GM15510 (cell line): ENCODE results near the gene CTNND2.

Source experiments
- POLR2A ChIP-seq: IDR thresholded peaks from 3 replicates; pipeline ENCODE4 v1.6.1; 2011; ENCODE audit warnings: borderline replicate concordance; ENCODE audit not compliant: insufficient read length; ENCODE audit errors: extremely low read depth

Gene CTNND2

DNA sequence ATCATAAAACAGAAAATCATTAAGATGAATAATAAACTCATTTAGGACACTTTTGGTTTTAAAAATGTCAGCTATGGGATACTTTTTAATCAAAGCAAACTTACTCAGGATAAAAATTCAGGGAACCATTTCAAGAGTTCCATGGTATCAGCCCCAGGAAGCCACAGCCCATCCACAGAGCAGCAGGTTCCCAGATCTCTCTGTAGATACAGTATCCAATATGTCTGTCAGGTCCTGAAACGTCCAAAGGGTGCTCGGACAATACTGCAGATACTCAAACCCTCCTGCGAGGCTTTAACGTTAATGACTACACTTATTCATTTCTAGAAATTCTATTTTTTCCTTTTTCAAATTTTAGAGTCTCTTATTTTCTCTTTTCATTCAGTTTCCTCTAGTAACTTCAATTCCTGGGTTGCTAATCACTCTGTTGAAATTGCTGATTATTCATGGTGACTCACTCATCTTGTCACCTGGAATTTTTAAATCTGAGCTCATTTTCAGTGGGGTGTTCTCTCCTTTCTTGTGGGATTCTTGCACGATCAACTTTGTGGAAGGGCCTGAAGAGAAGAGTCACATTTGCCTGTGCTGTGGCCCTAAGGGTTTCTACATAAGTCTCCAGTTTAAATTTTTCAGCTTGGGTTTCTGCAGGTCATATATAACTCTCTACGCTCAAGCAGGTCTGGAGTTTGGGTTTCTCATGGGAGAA lies 435.8 kb downstream of the CTNND2 start:
- TF ChIP-seq POLR2A, result no peak

DNA sequence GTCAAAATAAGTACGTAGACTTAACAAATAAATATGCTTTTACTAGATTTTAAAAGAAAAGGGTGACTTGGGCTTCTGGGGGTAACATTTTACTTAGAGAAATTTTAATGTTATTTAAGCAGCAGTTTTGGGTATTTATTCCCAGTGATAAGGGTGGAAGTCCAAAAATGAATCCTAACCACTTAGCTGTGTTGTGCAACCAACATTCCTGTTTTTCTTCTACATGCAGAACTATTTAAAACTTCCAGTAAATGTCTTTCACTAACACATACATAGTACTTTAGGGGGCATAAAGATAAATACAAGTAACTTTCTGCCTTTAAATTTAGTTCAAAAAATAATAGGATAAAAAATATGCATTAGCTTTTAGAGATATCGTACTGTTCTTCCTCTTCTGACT lies 436.7 kb downstream of the CTNND2 start:
- no peak for TF ChIP-seq POLR2A

DNA sequence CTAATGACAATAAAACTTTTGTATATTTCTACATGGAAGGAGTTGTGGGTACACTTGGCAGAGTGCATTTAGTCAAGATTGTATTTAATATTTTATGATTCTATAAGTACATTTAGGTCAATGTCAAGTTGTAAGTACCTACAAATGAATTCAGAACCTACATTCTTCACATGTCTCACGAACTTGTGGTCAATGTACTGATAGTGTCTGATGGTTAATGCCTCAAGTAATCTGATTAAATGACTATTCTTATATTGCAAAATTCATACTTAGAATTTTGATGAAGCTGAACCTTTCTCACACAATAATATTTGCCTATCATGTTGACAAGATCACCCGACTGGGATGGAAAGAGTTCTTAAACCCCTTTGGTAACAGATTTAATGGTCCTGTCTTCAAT lies 444.5 kb downstream of the CTNND2 start:
- no peak for TF ChIP-seq POLR2A

DNA sequence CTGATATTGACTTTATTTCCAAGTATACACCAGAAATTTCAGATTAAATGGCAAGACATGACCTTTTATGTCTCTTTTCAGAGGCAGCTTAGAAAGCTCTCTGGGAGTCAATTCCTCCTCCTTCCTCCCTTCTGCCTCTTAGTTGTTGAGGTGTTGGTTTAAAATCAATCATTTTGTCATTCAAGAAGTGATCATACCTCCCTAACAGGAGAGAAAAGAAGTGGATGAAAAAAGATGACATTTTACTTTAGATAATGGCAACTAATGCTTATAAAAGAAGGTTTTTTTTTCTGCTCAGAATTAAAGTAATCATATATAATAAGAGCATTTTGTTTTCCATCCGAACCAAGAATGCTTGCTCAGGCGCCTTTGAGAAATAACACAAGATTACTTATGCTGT lies 448.7 kb downstream of the CTNND2 start:
- no peak for TF ChIP-seq POLR2A

DNA sequence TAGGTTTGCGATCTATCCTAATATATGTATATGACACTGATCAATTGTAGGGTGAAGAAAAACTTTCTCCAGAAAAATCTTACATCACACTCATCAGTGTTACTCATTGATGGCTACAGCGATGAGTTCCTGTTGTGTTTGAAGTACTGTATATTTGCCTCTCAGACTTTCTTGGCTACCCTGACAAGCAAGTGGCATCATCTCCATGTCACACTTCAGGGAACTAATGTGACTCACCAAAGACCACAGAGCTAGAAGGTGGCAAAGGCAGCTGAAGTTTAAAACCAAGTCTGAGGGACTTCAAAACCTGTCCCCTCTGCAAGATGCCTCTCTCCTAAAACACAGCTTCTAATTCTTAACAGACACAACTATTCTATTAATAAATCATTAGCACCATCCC lies 451.4 kb downstream of the CTNND2 start:
- no peak for TF ChIP-seq POLR2A

DNA sequence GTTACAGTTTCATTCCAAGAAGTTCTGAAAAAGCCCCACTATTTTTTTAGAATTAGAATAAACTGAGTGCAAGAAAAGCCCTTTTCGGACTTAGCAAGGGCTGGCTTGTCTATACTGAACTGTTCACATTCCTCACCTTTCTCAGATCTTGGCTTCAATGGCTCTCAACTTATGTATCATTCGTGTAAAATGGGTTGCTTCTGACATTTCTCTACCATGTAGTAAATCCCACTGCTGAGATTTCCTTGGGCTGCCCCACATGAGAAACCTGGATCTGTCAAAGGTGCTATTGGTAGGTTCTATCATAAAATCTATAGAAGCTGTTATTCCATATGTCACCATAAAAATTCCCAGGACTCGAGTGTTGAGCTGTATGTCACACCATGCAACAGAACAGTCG lies 454.3 kb downstream of the CTNND2 start:
- no peak for TF ChIP-seq POLR2A

DNA sequence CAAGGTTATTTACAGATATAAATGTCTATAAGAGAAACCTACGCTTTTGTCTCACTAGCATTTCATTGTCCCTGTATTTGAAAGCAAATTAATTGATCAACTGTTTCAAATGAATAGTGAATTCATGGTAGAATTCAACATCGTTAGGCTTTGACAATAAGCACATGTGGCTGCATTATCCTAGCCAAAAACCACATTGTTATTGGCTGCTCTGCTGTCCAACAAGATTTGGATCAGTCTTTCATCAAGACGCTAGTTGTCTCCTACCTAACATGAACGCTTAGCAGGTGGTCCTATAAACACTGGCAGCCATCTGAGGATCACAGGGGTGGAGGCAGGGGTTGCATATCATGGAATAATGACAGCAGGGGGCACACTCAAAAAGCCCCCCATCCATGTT lies 455.0 kb downstream of the CTNND2 start:
- TF ChIP-seq POLR2A, result no peak

DNA sequence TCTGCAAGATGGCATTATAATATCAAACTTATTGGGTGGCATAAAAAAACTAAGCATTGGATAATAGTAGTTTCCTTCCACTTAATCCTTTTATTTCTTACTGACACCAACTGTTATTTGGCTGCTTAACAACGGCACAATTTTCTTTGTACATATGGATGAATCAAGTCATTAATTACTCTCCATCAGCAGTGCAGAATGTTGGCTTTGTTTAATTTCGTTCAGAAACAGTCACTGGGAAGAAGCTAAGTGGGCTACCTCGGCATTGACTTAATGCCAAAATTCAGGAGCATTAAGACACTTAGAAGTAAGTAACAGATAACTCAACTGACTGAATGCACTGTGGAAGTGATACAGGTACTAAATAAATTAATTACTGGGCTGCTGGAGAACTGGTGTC lies 460.4 kb downstream of the CTNND2 start:
- TF ChIP-seq POLR2A, result no peak

DNA sequence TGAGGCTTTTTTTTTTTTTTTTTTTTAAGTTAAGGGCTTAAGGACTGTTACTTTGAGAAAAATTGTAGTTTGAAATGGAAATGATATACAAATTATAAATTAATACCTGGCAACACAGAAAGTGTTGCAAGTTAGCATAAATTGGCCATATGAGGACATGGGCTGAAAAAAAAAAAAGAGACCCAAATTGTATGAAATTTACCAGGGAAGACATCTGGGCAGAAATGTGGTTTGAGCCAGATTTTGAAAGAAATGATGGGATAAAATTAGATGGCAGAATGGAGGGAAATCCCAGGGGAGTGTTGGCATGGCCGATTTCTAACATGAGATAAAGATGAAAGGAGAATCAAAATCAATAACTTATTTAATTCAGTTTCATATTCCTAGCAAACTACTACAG lies 472.1 kb downstream of the CTNND2 start:
- no peak for TF ChIP-seq POLR2A

DNA sequence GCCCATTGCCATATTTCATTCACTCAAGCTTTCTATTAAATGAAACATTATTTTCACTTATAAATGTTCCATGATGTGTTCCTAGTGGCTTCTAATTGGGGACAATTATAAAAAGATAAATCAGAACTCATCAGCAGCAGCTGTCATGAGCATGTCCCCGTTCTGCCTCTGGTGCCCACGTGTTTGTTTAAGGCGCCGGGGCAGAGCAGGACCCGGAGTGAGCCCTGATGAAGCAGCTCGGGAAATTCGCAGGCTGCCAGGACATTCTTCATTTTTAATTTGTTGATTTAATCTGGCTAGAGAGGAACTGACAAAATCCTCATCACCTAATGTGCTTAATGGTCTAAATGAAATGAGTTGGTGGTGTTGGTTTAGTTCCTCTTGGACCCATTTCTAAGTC lies 475.0 kb downstream of the CTNND2 start:
- TF ChIP-seq POLR2A, result no peak

DNA sequence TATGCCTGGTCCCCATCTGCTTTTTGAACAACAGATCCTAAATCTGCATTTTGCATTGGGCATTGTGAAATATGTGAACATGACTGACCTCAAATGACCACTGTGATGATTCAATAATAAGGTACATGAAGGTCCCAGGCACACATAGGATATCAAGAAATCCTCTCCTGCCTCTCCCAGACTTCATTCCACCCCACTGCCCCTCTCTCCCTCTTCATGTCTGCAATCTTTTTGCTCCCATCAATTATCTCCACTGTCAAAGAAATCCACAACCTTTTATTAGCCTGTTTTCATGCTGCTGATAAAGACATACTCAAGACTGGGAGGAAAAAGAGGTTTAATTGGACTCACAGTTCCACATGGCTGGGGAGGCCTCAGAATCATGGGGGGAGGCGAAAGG lies 476.7 kb downstream of the CTNND2 start:
- no peak for TF ChIP-seq POLR2A

DNA sequence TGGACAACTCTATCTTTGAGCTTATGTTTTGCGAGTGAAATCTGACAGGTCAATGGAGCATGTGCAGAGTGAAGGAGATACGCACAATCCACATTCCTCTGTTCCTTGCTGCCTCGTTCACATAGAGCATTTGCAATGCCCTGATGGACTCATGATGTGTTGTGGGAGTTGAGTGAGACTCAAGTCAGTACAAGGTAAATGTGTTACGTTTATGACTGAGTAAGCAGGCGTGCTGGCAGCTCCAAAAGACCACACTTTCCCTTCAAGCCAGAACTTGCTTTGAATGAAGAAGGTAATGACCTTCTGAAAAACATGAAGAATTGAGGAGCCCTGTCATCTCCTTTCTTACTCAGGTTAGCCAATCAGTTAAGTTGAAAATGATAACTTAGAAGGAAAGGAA lies 477.8 kb downstream of the CTNND2 start:
- TF ChIP-seq POLR2A, result no peak

DNA sequence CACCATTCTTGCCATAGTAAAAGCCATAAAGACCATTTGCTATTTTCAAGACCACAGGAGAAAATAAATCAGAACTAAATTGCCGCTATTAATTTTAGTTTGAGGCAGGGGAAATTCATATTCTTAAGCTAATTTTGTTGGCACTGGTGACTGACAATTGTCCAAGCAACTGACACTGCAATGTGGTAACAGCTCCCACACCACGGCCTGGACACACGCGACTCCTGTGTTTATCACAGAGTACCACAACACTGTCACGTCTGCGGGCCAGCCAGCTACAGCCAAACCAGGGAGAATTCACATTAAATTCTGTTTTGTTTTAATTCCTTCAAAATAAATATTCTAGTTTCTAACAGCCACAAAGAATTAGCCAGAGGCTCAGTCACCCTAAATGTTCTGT lies 481.9 kb downstream of the CTNND2 start:
- TF ChIP-seq POLR2A, result no peak

DNA sequence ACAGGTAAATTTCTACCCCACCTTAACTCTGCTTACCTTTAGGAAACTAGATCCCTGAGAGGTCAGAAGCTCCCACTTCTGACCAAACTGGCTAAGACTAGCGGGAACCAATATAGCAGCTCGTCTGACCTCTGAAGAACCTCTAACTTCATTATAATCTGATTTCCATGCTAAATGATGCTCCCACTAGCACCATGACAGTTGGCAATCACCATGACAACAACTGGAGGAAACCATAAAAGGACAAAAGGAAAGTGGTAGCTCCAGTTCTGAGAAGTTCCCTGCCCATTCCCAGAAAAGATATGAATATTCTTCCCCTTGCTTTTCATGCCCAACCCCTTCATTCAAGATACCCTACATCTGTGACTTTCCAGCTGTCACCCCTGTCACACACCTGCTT lies 483.3 kb downstream of the CTNND2 start:
- TF ChIP-seq POLR2A, result no peak

DNA sequence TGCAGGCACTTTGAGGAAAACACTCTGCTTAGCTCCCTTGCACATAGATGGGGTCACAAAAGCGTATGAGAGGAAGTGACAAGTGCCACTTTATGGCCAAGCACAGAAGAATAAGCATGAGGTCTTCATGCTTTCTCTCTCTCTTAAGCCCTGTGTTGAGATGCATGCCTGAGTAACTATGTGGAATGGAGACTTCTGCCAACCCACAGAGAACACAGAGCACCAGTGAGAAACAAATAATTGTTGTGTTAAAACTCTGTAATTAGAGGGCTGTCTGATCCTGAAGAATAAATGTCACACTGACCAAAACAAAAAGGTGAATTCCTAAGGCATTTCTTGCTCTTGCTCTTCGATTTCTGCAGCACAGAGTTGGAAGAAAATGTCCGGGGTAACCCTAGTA lies 488.5 kb downstream of the CTNND2 start:
- no peak for TF ChIP-seq POLR2A

DNA sequence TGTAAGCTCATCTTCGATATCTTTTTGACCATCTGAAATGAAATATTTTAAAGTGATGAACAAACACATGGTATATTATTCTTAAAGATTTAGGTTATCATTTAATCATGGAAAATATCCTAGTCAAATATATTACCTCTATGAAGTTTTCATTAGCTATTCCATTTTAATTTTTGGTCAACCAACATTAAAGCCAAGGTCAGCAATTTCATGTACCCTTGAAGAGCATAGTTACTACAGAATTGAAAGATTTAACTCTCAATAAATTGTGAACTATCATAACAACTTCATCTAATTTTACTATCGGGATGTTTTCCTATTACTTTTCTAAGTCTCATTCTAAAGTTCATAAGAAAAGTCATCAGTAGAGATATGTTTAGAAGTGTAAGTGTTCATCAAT lies 492.6 kb downstream of the CTNND2 start:
- TF ChIP-seq POLR2A, result no peak

DNA sequence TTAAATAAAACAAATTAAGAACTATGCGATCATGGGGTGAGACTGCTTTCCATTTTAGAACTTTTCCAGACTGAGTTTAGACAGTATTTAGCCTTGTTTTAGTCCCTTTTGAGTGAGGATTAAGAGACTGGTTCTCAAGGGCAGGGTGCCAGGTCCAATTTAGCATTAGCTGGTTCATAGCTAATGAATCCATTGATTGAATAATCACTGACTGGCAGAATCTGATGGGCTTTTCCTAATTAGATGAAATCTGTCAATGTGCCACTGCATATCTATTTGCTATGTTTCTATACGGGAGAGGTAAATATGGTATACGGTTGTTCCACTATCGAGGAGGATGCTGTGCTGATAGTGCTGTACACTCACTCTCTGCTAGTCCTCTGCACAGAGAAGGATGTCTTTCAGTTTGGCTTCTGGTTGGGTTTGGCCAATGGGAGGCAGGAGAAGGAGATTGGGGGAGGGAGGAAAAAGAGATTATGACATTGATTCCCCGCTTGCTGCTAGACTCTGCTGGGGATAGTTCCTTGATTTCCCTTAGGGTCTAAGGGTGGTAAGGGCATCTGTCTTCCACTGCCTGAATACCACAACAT lies 496.6 kb downstream of the CTNND2 start:
- TF ChIP-seq POLR2A, result no peak

DNA sequence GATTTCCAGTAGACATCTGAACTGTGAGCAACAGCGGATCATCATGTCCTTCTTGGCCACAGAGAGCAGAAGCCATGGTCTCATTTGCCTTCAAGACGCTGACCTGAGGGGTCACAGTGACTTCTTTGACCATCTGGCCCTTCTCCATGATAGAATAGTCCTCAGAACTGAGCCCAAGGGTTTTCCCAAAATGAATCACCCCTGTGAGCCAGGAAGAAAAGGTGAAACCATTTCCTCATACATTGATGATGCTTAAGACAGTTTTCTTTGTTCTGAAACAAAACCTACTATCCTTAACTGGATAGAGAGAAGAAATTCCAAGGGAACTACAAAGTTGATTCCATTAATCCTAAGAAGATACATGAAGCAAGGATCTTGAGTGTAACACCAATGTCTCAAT lies 503.9 kb downstream of the CTNND2 start:
- no peak for TF ChIP-seq POLR2A

DNA sequence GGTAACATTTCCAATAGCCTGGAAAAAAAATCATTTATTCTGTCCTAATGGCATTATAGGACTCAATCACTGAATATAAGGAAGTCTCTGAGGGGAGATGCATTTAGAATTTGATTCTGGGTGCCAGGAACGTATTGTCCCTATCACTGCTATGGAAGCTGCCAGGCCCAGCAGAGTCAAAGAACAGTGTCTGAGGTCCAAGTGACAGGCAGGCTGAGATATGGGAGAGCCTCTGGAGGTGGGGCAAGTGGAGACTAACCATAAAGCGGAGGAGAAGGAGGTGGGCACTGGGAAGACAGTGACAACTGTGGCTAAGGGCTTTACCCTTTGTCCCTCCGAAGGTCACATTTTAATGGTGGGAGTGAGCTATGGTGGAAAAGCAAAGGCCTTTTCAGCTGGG lies 505.5 kb downstream of the CTNND2 start:
- no peak for TF ChIP-seq POLR2A
